Effector memory CD8-positive, alpha-beta T cell (primary cell): ENCODE data around the gene HAND1.

ENCODE experiments used
- ATAC-seq: fragments of 150-1000 bp; cut with Tn5 transposase; replicated peaks from 2 replicates; pipeline ENCODE4 v1.10.0; 2021; ENCODE audit warnings: mild to moderate bottlenecking, moderate library complexity
- DNase-seq, 3 experiments: peaks; one replicate each; pipeline ENCODE4 v3.0.0; 2021
- H3K27ac Mint-ChIP-seq, 2 donors: one replicate each; pipeline ENCODE4 v1.8.0; 2022; ENCODE audit warnings: mild to moderate bottlenecking in 2 of 2, mixed read lengths in 2 of 2, moderate library complexity in 2 of 2
- H3K27me3 Mint-ChIP-seq, 2 donors: one replicate each; pipeline ENCODE4 v1.8.0; 2022; ENCODE audit warnings: mixed read lengths in 2 of 2
- H3K36me3 Mint-ChIP-seq: one replicate; pipeline ENCODE4 v1.8.0; 2022; ENCODE audit warnings: mild to moderate bottlenecking, moderate library complexity, mixed read lengths; ENCODE audit not compliant: insufficient read depth
- H3K4me1 Mint-ChIP-seq, 2 donors: one replicate each; pipeline ENCODE4 v1.8.0; 2022; ENCODE audit warnings: low read depth in 2 of 2, mixed read lengths in 2 of 2
- H3K4me3 Mint-ChIP-seq, 2 donors: one replicate each; pipeline ENCODE4 v1.8.0; 2022; ENCODE audit warnings: mild to moderate bottlenecking in 2 of 2, mixed read lengths in 2 of 2, moderate library complexity in 2 of 2
- H3K9me3 Mint-ChIP-seq, 2 donors: one replicate each; pipeline ENCODE4 v1.8.0; 2022; ENCODE audit warnings: mixed read lengths in 2 of 2

The HAND1 gene

DNA sequence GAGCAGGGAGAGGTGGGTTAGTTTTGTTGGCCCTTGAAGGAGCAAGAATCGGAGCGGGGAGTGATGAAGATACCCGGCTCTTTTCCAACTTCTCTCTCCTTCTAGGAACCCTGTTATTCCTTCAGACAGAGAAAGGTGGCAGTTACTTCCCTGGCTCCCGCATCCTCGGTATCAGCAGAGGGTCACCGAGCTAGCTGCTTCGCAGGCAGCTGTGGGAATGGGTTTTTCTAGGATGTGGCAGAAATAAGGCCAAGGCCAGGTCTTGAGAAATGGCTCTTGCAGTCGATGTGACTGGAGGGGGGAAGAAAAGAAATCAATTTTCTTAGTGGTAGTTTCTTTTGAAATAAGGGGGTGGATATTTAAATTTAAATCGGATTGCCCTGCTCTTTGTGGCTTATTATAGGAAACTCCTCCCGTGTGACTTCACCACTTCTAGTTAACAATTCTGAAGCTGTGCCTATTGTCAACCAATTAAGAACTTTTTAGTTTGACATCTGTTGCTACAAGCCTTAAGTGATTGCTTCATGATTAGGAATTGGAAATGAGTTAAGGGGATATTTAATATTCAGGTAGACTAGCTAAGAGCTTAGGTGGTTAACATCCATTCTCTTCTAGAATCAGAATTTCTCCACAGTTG, 30.8 kb downstream of the HAND1 start:
- H3K36me3 Mint-ChIP-seq, result peaks cover 18% of the 10 kb centered on the region
- H3K27me3 Mint-ChIP-seq, result no peaks in the 10 kb centered on the region
- peak overlapping the region; percentile 87 to 90 for H3K27ac Mint-ChIP-seq
- H3K4me3 Mint-ChIP-seq, result peak overlapping the region; percentile 84 to 88
- ATAC-seq, result no peak
- H3K9me3 Mint-ChIP-seq, result no peaks in the 10 kb centered on the region
- DNase-seq, result no peak
- H3K4me1 Mint-ChIP-seq, result peaks cover 35 to 44% of the 10 kb centered on the region in 2 donors

DNA sequence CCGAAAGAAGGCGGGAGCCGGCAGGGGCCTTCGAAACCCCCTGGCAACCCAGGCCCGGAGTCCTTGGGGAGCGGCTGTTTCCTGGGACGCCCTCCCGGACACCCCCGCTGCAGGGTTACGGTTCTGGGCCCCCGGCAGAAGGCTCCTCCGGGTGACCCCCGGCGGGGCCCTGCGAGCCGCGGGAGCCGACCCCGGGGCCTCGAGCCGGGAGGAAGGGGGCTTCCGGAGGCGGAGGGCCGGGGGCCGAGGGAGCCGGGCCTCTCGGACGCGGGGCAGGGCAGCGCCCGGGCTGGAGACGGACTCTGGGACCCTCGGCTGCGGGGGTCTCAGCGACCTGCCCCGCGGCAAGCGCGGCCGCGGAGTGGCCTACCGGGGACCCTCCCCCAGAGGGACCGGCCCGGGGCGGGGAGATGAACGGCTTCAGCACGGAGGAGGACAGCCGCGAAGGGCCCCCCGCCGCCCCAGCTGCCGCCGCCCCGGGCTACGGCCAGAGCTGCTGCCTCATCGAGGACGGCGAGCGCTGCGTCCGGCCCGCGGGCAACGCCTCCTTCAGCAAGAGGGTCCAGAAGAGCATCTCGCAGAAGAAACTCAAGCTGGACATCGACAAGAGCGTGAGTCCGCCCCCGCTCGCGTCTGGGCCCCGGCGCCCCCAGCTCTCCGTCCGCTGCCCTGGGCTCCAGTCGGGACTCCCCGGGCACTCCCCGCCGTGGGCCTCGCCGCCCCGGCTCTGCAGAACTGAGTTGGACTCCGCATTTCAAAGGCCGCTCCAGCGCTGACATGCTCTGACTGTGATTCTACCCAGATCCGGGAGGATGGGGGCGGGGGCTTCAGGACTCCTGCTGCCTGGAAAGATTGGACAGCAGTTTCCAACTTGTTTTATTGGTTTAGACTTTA, 31.6 kb downstream of the HAND1 start:
- Mint-ChIP-seq H3K27ac (peak overlapping the region; percentile 95 to 96), H3K4me3 (peak overlapping the region; percentile 84 to 88), H3K4me1 (peaks cover 38 to 44% of the 10 kb centered on the region in 2 donors), H3K27me3 (no peaks in the 10 kb centered on the region), H3K36me3 (peaks cover 23% of the 10 kb centered on the region), H3K9me3 (no peaks in the 10 kb centered on the region)
- DNase-seq (peak; percentile 31 to 35 (median 31)), ATAC-seq (no peak)

DNA sequence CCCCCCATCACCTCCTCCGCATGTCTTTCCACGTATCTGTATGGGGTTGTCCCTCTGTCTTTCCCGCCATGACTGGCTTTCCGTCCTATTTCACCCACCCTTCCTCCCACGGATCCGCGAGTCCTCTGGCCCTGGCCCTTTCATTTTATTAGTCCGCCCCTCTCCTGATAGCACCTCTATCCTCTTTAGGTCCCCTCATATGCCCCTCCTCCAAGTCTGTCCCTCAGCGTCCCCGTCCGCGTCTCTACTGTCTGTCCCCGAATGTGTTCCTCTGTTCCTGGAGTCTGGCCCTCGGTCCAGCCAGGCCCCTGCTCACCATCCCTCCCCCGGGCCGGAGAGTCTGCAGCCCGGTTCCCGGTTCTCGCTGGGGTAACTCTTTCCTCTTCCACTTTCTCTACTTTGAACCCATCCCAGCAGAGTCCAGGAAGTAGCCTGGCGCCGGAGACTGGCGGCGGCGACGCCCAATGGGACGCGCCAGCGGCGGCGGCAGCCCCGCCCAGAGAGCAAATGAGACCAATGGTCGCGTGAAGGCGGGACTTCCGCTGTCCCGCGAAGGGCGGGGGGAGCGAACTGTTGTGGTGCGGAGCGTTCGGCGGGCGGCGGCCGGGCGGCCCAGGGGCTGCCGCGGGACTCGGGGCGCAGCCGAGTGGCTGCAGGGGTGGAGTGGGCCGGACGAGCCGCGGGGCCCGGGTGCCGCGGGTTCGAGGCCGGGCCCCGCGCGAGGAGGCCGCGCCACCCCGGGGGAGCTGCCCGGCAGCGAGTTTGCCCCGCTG, 32.4 kb downstream of the HAND1 start, which contains the start of gene SAP30L:
Gene SAP30L, plus strand, starts transcription at position 576 of the 773 bp plus-strand sequence. CDS start 608 bp downstream, outside the sequence.
- peak within 1 kb of the TSS; percentile 95 to 96 for H3K27ac Mint-ChIP-seq
- DNase-seq (peak; percentile 95 to 98 (median 97)), ATAC-seq (peak; percentile 90)
- peak within 1 kb of the TSS; percentile 93 to 100 for H3K4me3 Mint-ChIP-seq
- peaks cover 30% of the 10 kb centered on the region for H3K36me3 Mint-ChIP-seq
- no peaks in the 10 kb centered on the region for H3K9me3 Mint-ChIP-seq
- no peaks in the 10 kb centered on the region for H3K27me3 Mint-ChIP-seq
- peaks cover 38 to 42% of the 10 kb centered on the region in 2 donors for H3K4me1 Mint-ChIP-seq

DNA sequence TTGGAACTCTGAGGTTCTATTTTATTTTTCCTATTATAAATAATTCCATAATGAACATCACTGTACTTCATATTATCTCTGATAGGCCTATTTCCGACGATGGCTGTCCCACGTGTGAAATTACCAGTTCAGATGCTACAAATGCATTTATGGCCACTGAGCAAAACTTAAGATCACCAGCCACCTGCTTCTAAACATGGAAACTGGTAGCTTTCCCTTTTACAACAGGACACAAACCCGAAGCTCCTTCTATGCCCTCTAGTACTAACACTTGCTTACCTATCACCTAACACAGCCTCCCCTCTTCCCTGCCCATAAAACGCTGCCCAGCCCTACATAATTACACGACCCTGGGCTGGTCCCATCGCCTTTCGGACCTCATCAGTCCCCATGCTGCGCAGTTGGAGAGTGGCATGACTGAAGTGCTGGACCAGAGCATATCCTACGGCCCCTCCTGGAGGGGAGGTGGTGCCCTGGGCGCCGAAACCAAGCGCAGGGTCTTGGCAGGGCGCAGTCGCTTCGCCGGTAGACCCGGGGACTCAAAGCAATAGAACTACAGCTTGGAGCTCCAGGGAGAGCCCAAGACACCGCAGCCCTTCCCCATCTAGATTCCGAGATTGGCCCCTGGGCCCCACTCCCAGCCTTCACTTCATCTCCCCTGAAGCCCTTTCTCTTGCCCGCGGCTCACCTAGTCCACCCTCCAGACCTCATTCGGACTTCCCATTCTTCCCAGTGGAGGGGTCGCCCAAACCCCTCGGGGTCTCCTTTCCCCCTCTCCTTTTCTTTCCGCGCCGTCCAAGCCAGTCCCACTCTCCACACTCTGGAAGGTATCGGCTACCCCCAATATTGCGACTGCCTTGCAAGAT, 33.2 kb downstream of the HAND1 start:
- Mint-ChIP-seq H3K36me3 (peaks cover 39% of the 10 kb centered on the region), H3K27me3 (no peaks in the 10 kb centered on the region), H3K4me3 (peak overlapping the region; percentile 93 to 100), H3K4me1 (peaks cover 34 to 37% of the 10 kb centered on the region in 2 donors), H3K9me3 (no peaks in the 10 kb centered on the region), H3K27ac (peak overlapping the region; percentile 95 to 96)
- DNase-seq (peak in 1 of 3 experiments; percentile 2), ATAC-seq (no peak)

DNA sequence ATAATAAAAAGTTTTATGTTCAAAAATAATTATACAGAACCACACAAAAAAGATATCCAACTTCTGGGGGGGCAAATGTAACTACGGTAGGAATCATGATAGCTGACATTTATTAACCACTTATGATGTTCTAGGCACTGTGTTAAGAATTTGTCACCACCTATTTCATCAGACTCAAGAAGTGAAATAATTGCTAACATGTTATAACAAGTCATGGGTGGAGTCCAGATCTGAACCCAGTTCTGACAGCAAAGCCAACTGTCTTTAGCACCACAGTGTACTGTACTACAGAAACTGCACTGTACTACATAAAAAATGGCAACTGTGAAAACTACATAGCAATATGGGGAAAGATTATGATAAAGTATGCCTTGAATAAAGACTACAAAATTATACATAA, 35.2 kb downstream of the HAND1 start:
- Mint-ChIP-seq H3K4me3 (no peak overlapping the region), H3K4me1 (peaks cover 24 to 29% of the 10 kb centered on the region in 2 donors), H3K27me3 (no peaks in the 10 kb centered on the region), H3K27ac (no peak overlapping the region), H3K9me3 (no peaks in the 10 kb centered on the region), H3K36me3 (peaks cover 57% of the 10 kb centered on the region)
- ATAC-seq (no peak), DNase-seq (no peak)

DNA sequence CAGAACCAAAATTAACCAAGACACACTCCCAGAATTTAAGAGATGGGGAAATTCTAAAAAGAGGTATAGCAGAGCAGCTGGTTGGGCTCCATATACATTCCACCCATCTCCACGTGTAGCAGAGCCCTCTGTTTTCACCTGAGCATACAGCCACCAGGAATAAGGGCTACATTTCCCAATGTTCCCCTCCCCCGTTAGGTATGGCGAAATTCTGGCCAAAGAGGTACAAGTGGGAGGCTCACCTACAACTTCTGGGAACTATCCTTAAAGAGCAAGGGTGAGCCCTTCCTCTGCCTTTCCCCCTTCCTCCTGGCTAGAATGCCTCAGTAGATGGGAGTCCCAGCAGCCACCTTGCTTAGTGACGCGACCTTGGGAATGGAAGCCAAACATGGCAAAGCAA, 37.5 kb downstream of the HAND1 start:
- Mint-ChIP-seq H3K27me3 (no peaks in the 10 kb centered on the region), H3K4me1 (peaks cover 17 to 25% of the 10 kb centered on the region in 2 donors), H3K36me3 (peaks cover 71% of the 10 kb centered on the region), H3K27ac (no peak overlapping the region), H3K9me3 (no peaks in the 10 kb centered on the region), H3K4me3 (no peak overlapping the region)
- DNase-seq (no peak), ATAC-seq (no peak)

DNA sequence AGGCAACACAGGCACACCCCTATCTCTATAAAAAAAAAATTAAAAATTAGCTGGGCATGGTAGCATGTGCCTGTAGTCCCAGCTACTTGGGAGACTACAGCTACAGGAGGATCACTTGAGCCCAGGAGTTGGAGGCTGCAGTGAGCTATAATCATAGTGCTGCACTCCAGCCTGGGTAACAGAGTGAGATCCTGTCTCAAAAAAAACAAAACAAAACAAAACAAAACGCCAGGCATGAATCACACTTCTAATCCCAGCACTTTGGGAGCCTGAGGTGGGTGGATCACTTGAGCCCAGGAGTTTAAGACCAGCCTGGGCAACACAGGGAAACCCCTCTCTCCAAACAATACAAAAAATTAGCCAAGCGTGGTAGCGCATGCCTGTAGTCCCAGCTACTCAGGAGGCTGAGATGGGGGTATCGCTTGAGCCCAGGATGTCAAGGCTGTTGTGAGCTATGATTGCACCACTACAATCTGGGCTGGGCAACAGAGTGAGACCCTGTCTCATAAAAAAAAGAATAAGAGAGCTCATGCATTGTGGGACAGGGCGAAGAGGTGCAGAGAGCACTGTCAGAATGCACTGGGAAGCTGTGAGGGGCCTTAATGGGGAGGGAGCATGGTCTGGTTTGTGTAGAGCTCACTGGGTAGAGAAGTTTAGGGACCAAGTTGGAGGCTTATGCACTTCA, 40.6 kb downstream of the HAND1 start:
- H3K4me3 Mint-ChIP-seq, result no peak overlapping the region
- H3K27ac Mint-ChIP-seq, result no peak overlapping the region
- no peak for ATAC-seq
- peaks cover 6 to 14% of the 10 kb centered on the region in 2 donors for H3K4me1 Mint-ChIP-seq
- H3K36me3 Mint-ChIP-seq, result peaks cover 68% of the 10 kb centered on the region
- no peaks in the 10 kb centered on the region for H3K9me3 Mint-ChIP-seq
- H3K27me3 Mint-ChIP-seq, result no peaks in the 10 kb centered on the region
- no peak for DNase-seq

DNA sequence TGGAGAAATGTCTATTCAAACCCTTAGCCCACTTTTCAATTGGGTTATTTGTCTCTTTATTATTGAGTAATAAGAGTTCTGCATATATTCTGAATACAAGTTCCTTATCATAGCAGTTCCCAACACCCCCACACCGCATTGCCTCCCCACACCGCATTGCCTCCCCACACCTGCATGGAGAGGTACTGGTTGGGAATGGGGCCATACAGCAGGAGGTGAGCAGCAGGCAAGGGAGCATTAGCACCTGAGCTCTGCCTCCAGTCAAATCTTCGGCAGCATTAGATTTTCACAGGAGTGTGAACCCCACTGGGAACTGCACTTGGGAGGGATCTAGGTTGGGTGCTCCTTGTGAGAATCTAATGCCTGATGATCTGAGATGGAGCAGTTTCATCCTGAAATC, 42.8 kb downstream of the HAND1 start:
- ATAC-seq (no peak), DNase-seq (no peak)
- H3K4me3 Mint-ChIP-seq, result no peak overlapping the region
- H3K4me1 Mint-ChIP-seq, result peaks cover 8 to 16% of the 10 kb centered on the region in 2 donors
- no peaks in the 10 kb centered on the region for H3K9me3 Mint-ChIP-seq
- peaks cover 48% of the 10 kb centered on the region for H3K36me3 Mint-ChIP-seq
- no peak overlapping the region for H3K27ac Mint-ChIP-seq
- no peaks in the 10 kb centered on the region for H3K27me3 Mint-ChIP-seq

DNA sequence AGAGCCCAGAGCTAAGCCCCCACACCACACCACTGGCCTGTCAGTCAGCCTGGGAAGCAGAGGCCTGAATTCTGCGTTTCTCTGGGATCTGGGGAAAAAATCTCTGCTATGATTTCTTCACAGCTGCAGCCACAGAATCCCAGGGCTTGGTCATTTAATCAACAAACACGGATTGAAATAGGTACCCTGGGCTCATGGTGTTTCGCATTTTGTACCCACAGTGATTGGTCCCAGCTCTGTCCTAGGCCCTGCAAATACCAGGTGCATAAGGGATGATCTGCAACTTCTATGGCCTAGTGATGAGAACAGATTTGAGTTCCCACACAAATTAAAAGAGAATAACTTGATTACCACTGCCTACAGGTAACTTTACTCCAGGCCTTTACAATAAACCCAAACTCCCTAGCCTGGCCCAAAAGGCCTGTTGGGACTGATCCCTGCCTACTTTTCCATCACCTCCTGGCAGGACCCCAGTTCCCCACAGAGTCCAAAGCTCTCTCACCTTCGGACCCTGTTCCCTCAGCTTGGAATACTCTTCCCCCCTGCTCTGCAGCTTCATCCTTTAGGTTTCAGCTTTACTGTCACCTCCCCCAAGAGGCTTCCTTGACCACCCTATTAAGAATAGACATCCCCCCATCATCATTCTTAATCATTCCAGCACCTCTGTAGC, 46.9 kb downstream of the HAND1 start:
- Mint-ChIP-seq H3K9me3 (no peaks in the 10 kb centered on the region), H3K27ac (peak overlapping the region in 1 of 2 donors; percentile 14), H3K36me3 (peaks cover 14% of the 10 kb centered on the region), H3K4me3 (no peak overlapping the region), H3K4me1 (peaks cover 12% of the 10 kb centered on the region in 2 donors), H3K27me3 (no peaks in the 10 kb centered on the region)
- no peak for ATAC-seq
- no peak for DNase-seq

DNA sequence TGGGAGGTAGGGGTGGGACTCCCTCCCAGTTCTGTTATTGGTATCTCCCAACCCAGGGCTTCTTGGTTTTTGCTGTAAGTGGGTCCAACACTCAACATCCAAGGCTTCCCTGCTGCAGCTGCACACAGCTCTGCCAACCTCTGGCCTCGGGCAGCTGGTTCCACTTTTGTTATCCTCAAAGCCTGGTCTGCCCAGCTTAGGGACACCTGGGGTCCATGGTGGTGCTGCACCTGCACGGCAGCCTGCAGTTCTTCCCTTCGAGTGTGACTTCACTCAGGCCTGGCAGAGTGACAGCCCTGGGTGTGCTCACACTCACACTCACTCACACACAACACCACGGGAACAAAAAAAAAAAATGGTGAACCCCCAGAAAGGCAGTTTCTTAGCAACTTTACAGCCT, 47.6 kb downstream of the HAND1 start:
- Mint-ChIP-seq H3K36me3 (peaks cover 13% of the 10 kb centered on the region), H3K27ac (no peak overlapping the region), H3K4me3 (no peak overlapping the region), H3K4me1 (peaks cover 12 to 13% of the 10 kb centered on the region in 2 donors), H3K9me3 (no peaks in the 10 kb centered on the region), H3K27me3 (no peaks in the 10 kb centered on the region)
- ATAC-seq, result no peak
- DNase-seq, result no peak

DNA sequence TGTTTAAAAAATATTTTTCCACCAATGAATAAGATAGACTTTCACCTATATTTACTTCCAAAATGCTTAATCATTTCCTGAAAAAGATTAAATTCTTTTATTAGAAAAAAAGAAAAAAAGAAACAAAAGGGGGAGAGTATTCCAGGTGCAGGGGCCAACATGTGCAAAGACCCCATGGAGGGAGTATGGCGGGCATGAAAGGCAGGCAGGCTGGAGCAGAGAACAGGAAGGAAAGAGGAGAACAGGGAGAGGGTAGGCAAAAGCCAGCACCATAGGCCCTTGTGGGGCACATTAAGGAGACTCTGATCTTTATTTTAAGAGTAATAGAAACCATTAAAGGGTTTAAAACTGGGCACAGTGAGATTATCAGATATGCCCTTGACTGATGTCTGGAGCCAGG, 48.7 kb downstream of the HAND1 start:
- ATAC-seq (no peak), DNase-seq (no peak)
- no peak overlapping the region for H3K4me3 Mint-ChIP-seq
- no peaks in the 10 kb centered on the region for H3K27me3 Mint-ChIP-seq
- peaks cover 10% of the 10 kb centered on the region for H3K36me3 Mint-ChIP-seq
- H3K27ac Mint-ChIP-seq, result peak overlapping the region; percentile 50 to 72
- peaks cover 15% of the 10 kb centered on the region in 2 donors for H3K4me1 Mint-ChIP-seq
- H3K9me3 Mint-ChIP-seq, result no peaks in the 10 kb centered on the region

DNA sequence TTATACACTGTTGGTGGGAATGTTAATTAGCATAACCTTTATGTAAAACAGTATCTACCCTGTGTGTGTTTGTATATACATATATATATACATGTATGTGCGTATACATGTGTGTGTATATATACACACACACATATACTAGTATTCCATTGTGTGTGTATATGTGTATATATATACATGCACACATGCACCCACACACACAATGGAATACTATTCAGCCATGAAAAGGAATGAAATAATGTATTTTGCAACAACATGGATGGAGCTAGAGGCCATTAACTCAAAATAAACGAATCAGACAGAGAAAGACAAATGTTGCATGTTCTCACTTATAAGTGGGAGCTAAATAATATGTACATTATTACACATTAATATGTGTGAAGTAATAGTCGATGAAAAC, 49.8 kb downstream of the HAND1 start:
- no peak for DNase-seq
- Mint-ChIP-seq H3K36me3 (peaks cover 6% of the 10 kb centered on the region), H3K9me3 (no peaks in the 10 kb centered on the region), H3K27me3 (no peaks in the 10 kb centered on the region), H3K4me3 (no peak overlapping the region), H3K27ac (no peak overlapping the region), H3K4me1 (peaks cover 15 to 25% of the 10 kb centered on the region in 2 donors)
- no peak for ATAC-seq
